ENCODE data around the gene RAB11FIP3. TPM values are rescaled to one million over a fixed set of nuclear protein-coding genes. Genes with fewer than 3 reads are reported as not detected.
"Not testable (repeated sequence)": the region's sequence is repeated elsewhere in the genome, so short reads cannot be mapped to it uniquely, and the experiment has no call there.

The RAB11FIP3 gene
- total RNA-seq, 2 experiments from 2014 or later, result 25.9 to 32.1 TPM

GRCh38 chr16:506246-506546 lies 80.7 kb downstream of the RAB11FIP3 start:
- no peaks in the 10 kb centered on the region for H3K27me3 Mint-ChIP-seq
- CTCF ChIA-PET, result no interaction called here
- no peaks in the 10 kb centered on the region for H3K36me3 Mint-ChIP-seq
- H3K9me3 Mint-ChIP-seq (ENCODE audit: low read depth), result no peaks in the 10 kb centered on the region
- peaks cover 5% of the 10 kb centered on the region for H3K4me1 Mint-ChIP-seq
- no peak overlapping the region for H3K4me3 Mint-ChIP-seq
- H3K27ac Mint-ChIP-seq, result no peak overlapping the region
- DNase-seq (no peak), ATAC-seq (no peak)

GRCh38 chr16:507527-507926 lies 82.1 kb downstream of the RAB11FIP3 start:
- H3K4me3 Mint-ChIP-seq; CTCF ChIA-PET; H3K36me3 Mint-ChIP-seq; ATAC-seq; H3K4me1 Mint-ChIP-seq; H3K27ac Mint-ChIP-seq; H3K9me3 Mint-ChIP-seq (ENCODE audit: low read depth); H3K27me3 Mint-ChIP-seq; DNase-seq: not testable (repeated sequence)

GRCh38 chr16:507996-508395 lies 82.5 kb downstream of the RAB11FIP3 start:
- Mint-ChIP-seq H3K27me3 (no peaks in the 10 kb centered on the region), H3K9me3 (ENCODE audit: low read depth) (no peaks in the 10 kb centered on the region), H3K4me1 (peaks cover 5% of the 10 kb centered on the region), H3K4me3 (no peak overlapping the region), H3K27ac (no peak overlapping the region), H3K36me3 (no peaks in the 10 kb centered on the region)
- DNase-seq (no peak), ATAC-seq (no peak)
- CTCF ChIA-PET, result no interaction called here

DNA sequence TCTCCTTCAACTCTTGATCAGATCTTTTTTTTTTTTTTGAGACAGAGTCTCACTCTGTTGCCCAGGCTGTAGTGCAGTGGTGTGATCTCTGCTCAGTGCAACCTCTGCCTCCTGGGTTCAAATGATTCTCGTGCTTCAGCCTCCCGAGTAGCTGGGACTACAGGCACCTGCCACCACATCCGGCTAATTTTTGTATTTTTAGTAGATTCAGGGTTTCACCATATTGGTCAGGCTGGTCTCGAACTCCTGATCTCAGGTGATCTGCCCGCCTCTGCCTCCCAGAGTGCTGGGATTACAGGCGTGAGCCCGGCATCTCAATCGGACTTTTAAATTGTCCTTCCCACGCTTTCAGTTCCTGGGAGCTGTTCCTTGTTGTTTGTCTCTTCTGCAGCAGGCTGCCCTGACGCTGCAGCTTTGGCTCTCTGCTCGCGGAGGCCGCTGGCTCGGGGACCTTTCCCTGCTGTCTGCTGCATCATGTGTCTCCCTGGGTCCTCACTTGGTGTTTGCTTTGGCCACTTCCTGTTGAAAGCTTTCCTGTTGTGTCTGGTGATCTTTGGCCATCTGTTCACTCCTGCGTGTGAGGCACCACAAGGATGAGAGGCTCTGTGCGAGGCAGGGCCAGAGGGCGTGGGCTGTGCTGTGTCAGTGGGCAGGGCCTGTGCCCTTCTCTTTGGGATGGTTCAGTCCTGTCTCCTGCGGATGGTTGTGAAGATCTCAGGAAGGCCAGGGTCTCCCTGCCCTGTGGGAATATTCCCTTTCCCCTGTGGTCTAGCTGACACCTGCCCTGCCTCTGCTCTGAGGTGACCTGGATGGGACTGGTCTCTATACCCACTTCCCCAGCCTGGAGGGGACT lies 83.7 kb downstream of the RAB11FIP3 start:
- DNase-seq (no peak), ATAC-seq (no peak)
- no peak overlapping the region for H3K4me3 Mint-ChIP-seq
- CTCF ChIA-PET, result interaction anchor here (1.0 kb wide), 1 partner anchor 101 kb away, joined by 3 read pairs; no protein-coding TSS in a partner anchor
- H3K27me3 Mint-ChIP-seq, result no peaks in the 10 kb centered on the region
- peaks cover 5% of the 10 kb centered on the region for H3K4me1 Mint-ChIP-seq
- no peak overlapping the region for H3K27ac Mint-ChIP-seq
- H3K9me3 Mint-ChIP-seq (ENCODE audit: low read depth), result no peaks in the 10 kb centered on the region
- no peaks in the 10 kb centered on the region for H3K36me3 Mint-ChIP-seq

DNA sequence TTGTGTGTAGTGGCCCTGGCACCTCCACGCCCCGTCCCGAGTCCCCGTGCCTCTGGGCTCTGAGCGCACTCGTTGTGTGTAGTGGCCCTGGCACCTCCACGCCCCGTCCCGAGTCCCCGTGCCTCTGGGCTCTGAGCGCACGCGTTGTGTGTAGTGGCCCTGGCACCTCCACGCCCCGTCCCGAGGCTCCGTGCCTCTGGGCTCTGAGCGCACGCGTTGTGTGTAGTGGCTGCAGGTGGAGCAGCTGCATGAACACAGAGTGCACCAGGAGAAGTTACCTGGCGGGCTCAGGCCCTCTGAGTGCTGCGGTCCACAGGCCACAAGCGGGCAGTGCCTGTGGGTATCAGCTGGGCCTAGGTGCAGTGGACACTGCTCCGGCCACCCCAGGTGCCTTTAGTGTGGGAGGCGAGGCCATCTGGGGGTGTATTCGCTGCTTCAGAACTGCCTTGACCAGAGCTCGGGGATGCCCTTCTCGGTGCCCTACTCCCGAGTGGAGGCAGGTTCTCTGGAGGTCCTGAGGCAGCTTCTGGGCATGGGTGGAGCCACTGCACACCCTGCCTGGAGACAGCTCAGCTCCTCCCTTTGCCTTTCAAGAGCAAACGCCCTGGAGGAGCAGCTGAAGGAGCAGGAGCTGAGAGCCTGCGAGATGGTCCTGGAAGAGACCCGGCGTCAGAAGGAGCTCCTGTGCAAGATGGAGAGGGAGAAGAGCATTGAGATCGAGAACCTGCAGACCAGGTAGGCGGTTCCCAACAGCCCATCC lies 84.8 kb downstream of the RAB11FIP3 start:
- DNase-seq, result no peak
- H3K4me3 Mint-ChIP-seq, result no peak overlapping the region
- no peaks in the 10 kb centered on the region for H3K27me3 Mint-ChIP-seq
- no peak for ATAC-seq
- H3K9me3 Mint-ChIP-seq (ENCODE audit: low read depth), result no peaks in the 10 kb centered on the region
- no peaks in the 10 kb centered on the region for H3K36me3 Mint-ChIP-seq
- CTCF ChIA-PET, result interaction anchor here (1.0 kb wide), 1 partner anchor 100 kb away, joined by 3 read pairs; no protein-coding TSS in a partner anchor
- H3K4me1 Mint-ChIP-seq, result peaks cover 5% of the 10 kb centered on the region
- no peak overlapping the region for H3K27ac Mint-ChIP-seq

DNA sequence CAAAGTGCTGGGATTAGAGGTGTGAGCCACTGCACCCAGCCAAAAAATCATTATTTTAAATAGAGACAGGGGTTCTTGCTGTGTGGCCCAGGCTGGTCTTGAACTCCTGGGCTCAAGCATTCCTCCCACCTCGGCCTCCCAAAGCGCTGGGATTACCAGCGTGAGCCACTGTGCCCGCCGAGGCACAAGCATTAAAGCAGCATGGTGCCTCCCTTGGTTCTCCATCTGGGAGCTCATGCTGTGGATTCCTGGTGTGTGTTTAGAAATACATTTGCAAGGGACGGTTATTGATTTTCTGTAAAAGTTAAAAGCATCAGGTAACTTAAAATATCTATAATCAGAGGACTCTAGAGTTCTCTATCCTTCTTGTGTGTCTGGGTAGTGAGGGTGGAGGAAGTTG lies 87.4 kb downstream of the RAB11FIP3 start:
- Mint-ChIP-seq H3K9me3 (ENCODE audit: low read depth) (no peaks in the 10 kb centered on the region), H3K27ac (no peak overlapping the region), H3K36me3 (no peaks in the 10 kb centered on the region), H3K4me3 (no peak overlapping the region), H3K4me1 (peaks cover 5% of the 10 kb centered on the region), H3K27me3 (no peaks in the 10 kb centered on the region)
- ATAC-seq (no peak), DNase-seq (no peak)
- CTCF ChIA-PET, result no interaction called here

GRCh38 chr16:513950-514349 lies 88.5 kb downstream of the RAB11FIP3 start:
- H3K36me3 Mint-ChIP-seq, result no peaks in the 10 kb centered on the region
- no peak for ATAC-seq

DNA sequence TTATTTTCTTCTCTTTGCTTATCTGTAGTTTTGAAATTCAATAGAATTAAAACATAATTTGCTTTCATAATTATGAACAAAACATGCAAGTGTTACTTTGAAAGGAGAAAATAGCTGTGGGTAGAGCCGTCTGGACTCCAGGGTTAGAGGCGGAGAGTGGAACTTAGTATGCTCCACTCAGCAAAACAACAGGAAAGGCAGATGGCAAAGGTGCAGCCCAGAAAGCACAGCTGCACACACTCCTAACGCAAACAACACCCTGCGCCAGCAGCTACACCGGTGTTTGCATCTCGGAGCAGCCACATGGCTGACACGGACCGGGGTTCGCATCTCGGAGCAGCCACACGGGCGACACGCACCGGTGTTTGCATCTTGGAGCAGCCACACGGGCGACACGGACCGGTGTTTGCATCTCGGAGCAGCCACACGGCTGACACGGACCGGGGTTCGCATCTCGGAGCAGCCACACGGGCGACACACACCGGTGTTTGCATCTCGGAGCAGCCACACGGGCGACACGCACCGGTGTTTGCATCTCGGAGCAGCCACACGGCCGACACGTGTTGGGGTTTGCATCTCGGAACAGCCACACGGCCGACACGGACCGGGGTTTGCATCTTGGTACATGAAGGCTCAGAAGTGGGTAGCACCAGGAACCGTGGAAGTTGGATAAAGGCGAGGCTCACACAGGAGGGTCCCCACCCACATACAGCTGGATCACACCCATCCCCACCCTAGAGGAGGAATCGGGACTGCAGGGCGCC lies 89.9 kb downstream of the RAB11FIP3 start:
- Mint-ChIP-seq H3K9me3 (ENCODE audit: low read depth) (no peaks in the 10 kb centered on the region), H3K27me3 (no peaks in the 10 kb centered on the region), H3K4me3 (no peak overlapping the region), H3K4me1 (no peaks in the 10 kb centered on the region), H3K36me3 (no peaks in the 10 kb centered on the region), H3K27ac (no peak overlapping the region)
- ATAC-seq, result no peak
- no peak for DNase-seq
- CTCF ChIA-PET, result interaction anchor here (1.3 kb wide), 1 partner anchor 12 kb away, joined by 4 read pairs; the partner anchor contains the start of gene CAPN15

More at GRCh38 chr16:513950-514349, 88.5 kb downstream of the RAB11FIP3 start:
- CTCF ChIA-PET, result no interaction called here
- no peaks in the 10 kb centered on the region for H3K27me3 Mint-ChIP-seq
- no peak overlapping the region for H3K4me3 Mint-ChIP-seq
- no peak for DNase-seq
- no peaks in the 10 kb centered on the region for H3K9me3 Mint-ChIP-seq (ENCODE audit: low read depth)
- peaks cover 5% of the 10 kb centered on the region for H3K4me1 Mint-ChIP-seq
- no peak overlapping the region for H3K27ac Mint-ChIP-seq

DNA sequence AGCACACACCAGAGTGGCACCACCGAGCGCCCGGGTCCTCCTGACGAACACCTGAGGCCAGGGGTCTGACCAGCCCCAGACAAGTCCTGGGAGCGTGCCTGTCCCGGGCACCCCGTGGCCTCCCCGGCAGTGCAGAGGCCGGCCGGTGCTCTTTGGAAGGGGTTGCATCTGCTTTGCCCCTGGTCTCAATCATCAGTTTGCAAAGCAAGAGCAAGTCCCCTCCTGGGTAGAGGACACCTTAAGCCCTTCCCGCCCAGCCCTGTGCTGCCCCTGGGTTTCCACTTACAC lies 90.4 kb downstream of the RAB11FIP3 start:
- no peak for DNase-seq
- Mint-ChIP-seq H3K27me3 (no peaks in the 10 kb centered on the region), H3K4me3 (no peak overlapping the region), H3K27ac (no peak overlapping the region), H3K36me3 (no peaks in the 10 kb centered on the region), H3K9me3 (ENCODE audit: low read depth) (no peaks in the 10 kb centered on the region), H3K4me1 (no peaks in the 10 kb centered on the region)
- ATAC-seq, result no peak
- CTCF ChIA-PET, result no interaction called here

DNA sequence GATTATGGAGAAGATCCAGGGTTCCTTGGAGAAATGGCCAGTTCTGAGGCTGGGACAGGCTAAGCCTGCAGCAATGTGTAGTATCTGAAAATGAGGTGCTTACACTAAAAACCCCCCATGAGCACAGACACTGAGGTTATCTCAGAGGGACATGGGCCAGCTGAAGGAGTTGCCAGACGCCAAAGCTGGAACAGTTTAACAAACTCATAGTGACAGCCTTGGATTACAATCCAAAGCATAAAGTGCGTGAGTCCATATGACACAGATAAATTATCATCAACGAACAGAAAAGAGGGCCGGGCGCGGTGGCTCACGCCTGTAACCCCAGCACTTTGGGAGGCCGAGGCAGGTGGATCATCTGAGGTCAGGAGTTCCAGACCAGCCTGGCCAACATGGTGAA lies 90.9 kb downstream of the RAB11FIP3 start:
- Mint-ChIP-seq H3K4me3 (no peak overlapping the region), H3K27ac (no peak overlapping the region), H3K36me3 (no peaks in the 10 kb centered on the region), H3K4me1 (no peaks in the 10 kb centered on the region), H3K9me3 (ENCODE audit: low read depth) (no peaks in the 10 kb centered on the region), H3K27me3 (no peaks in the 10 kb centered on the region)
- DNase-seq, result no peak
- no peak for ATAC-seq
- CTCF ChIA-PET, result no interaction called here

GRCh38 chr16:518858-519257 lies 93.4 kb downstream of the RAB11FIP3 start:
- Mint-ChIP-seq H3K4me3 (no peak overlapping the region), H3K4me1 (peaks cover 6% of the 10 kb centered on the region), H3K27ac (no peak overlapping the region), H3K36me3 (no peaks in the 10 kb centered on the region), H3K9me3 (ENCODE audit: low read depth) (no peaks in the 10 kb centered on the region), H3K27me3 (no peaks in the 10 kb centered on the region)
- DNase-seq (no peak), ATAC-seq (no peak)
- CTCF ChIA-PET, result no interaction called here

DNA sequence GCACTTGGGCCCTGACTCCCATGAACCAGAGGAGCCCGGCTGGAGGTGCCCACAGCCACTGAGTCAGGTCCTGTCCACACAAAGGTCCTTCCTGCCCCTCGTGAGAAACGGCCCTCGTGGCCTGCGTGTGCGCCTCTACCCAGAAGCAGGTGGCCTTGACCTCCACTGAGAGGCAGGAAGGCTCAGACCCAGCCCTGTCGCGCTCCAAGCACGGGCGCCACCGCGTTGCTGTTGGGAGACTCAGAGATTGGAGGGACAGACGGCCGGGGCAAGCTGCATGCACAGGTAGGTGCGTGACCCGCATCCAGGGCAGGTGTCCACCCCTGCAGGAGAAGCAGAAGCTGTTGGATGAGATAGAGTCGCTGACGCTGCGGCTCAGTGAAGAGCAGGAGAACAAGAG lies 94.0 kb downstream of the RAB11FIP3 start:
- no peak for DNase-seq
- Mint-ChIP-seq H3K4me3 (no peak overlapping the region), H3K4me1 (peaks cover 10% of the 10 kb centered on the region), H3K27ac (no peak overlapping the region), H3K27me3 (no peaks in the 10 kb centered on the region), H3K36me3 (no peaks in the 10 kb centered on the region), H3K9me3 (ENCODE audit: low read depth) (no peaks in the 10 kb centered on the region)
- CTCF ChIA-PET, result no interaction called here
- ATAC-seq, result no peak

GRCh38 chr16:519841-520687 lies 94.6 kb downstream of the RAB11FIP3 start:
- Mint-ChIP-seq H3K36me3 (no peaks in the 10 kb centered on the region), H3K4me3 (no peak overlapping the region), H3K9me3 (ENCODE audit: low read depth) (no peaks in the 10 kb centered on the region), H3K27ac (peak overlapping the region; percentile 15), H3K27me3 (no peaks in the 10 kb centered on the region), H3K4me1 (peaks cover 15% of the 10 kb centered on the region)
- DNase-seq (no peak), ATAC-seq (no peak)
- CTCF ChIA-PET, result no interaction called here
